ENCODE measurements around the gene ZNF674.

ZNF674 gene

GRCh38 chrX:46575991-46576392, 30.8 kb upstream of the ZNF674 start:
- Histone ChIP-seq H2BK15ac (ENCODE audit: low read length) (no peak overlapping the region), H3K27me3 (ENCODE audit: control insufficient read depth in 3 of 3, insufficient read depth in 3 of 3, low read depth in 1 of 3, low read length in 3 of 3) (peaks cover 0 to 10% (median 3%) of the 10 kb centered on the region in 3 experiments), H2AFZ (ENCODE audit: low read length) (peak overlapping the region; percentile 96), H3K4me1 (ENCODE audit: control insufficient read depth in 2 of 2, insufficient read depth in 1 of 2, low read depth in 1 of 2, low read length in 2 of 2) (peaks cover 0 to 3% of the 10 kb centered on the region in 2 donors), H3K14ac (ENCODE audit: low read length) (no peak overlapping the region), H2BK120ac (ENCODE audit: low read depth, low read length) (no peak overlapping the region), H3K23ac (ENCODE audit: low read depth, low read length, poor library complexity) (no peak overlapping the region), H3K9me3 (replicated peaks in 1 of 2; ENCODE audit: control insufficient read depth in 2 of 2, insufficient read depth in 1 of 2, low read depth in 1 of 2, low read length in 2 of 2) (no peaks in the 10 kb centered on the region), H3K27ac (replicated peaks; ENCODE audit: low read length) (no peak overlapping the region), H3K4me3 (ENCODE audit: low read length in 2 of 2) (peak overlapping the region in 1 of 2 donors; percentile 52), H3K9ac (ENCODE audit: low read depth, low read length, poor library complexity) (no peak overlapping the region), H3K79me1 (ENCODE audit: low read depth, low read length) (peaks cover 4% of the 10 kb centered on the region), H2BK5ac (ENCODE audit: low read length) (no peak overlapping the region), H3K36me3 (replicated peaks in 1 of 2; ENCODE audit: control insufficient read depth in 2 of 2, insufficient read depth in 2 of 2, low read length in 2 of 2) (no peaks in the 10 kb centered on the region), H3K4ac (ENCODE audit: low read length) (no peak overlapping the region), H2AK5ac (ENCODE audit: low read depth, low read length) (no peak overlapping the region), H3K4me2 (ENCODE audit: insufficient read depth, low read length, poor library complexity, severe bottlenecking) (peak overlapping the region; percentile 62), H2BK12ac (ENCODE audit: low read length) (no peak overlapping the region), H4K8ac (ENCODE audit: low read depth, low read length) (no peak overlapping the region), H3K18ac (ENCODE audit: low read length) (no peak overlapping the region), H4K91ac (ENCODE audit: low read depth, low read length, poor library complexity) (no peak overlapping the region)
- no CpG with 5 or more reads among the region's 6 CpGs for WGBS, 2 donors (ENCODE audit: extremely low coverage in 2 of 2, insufficient read length in 2 of 2, insufficient replicate concordance in 1 of 2)
- no peak for DNase-seq (ENCODE audit: low spot score)

DNA sequence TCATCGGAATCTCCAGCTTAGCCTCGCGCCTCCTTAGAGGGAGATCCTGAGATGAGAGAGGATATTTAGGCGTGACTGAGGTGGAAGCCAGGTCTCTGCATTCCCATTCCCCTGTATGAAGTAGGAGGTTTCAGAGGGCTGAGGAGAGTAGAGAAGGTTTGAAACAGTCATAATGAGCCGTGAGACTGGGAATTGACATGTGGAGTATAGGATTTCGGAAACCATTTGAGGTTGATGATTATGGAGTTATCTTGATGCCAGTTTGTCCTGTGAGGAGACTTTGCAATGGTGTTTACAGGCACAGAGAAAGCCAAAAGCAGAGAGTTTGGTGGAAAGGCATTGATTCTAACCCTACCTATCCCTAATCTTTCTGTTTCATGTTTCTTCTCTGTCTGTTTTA, 30.4 kb upstream of the ZNF674 start:
- Histone ChIP-seq H3K4me2 (ENCODE audit: insufficient read depth, low read length, poor library complexity, severe bottlenecking) (peak overlapping the region; percentile 66), H4K8ac (ENCODE audit: low read depth, low read length) (no peak overlapping the region), H2AFZ (ENCODE audit: low read length) (peak overlapping the region; percentile 96), H3K27ac (replicated peaks; ENCODE audit: low read length) (no peak overlapping the region), H3K9me3 (replicated peaks in 1 of 2; ENCODE audit: control insufficient read depth in 2 of 2, insufficient read depth in 1 of 2, low read depth in 1 of 2, low read length in 2 of 2) (no peaks in the 10 kb centered on the region), H3K4me1 (ENCODE audit: control insufficient read depth in 2 of 2, insufficient read depth in 1 of 2, low read depth in 1 of 2, low read length in 2 of 2) (peaks cover 0 to 3% of the 10 kb centered on the region in 2 donors), H4K91ac (ENCODE audit: low read depth, low read length, poor library complexity) (no peak overlapping the region), H2AK5ac (ENCODE audit: low read depth, low read length) (no peak overlapping the region), H3K4me3 (ENCODE audit: low read length in 2 of 2) (peak overlapping the region; percentile 52 to 90), H3K27me3 (ENCODE audit: control insufficient read depth in 3 of 3, insufficient read depth in 3 of 3, low read depth in 1 of 3, low read length in 3 of 3) (peaks cover 0 to 10% (median 3%) of the 10 kb centered on the region in 3 experiments), H2BK5ac (ENCODE audit: low read length) (no peak overlapping the region), H3K36me3 (replicated peaks in 1 of 2; ENCODE audit: control insufficient read depth in 2 of 2, insufficient read depth in 2 of 2, low read length in 2 of 2) (no peaks in the 10 kb centered on the region), H3K18ac (ENCODE audit: low read length) (no peak overlapping the region), H3K9ac (ENCODE audit: low read depth, low read length, poor library complexity) (no peak overlapping the region), H2BK120ac (ENCODE audit: low read depth, low read length) (no peak overlapping the region), H3K23ac (ENCODE audit: low read depth, low read length, poor library complexity) (no peak overlapping the region), H3K14ac (ENCODE audit: low read length) (no peak overlapping the region), H3K4ac (ENCODE audit: low read length) (no peak overlapping the region), H3K79me1 (ENCODE audit: low read depth, low read length) (peaks cover 4% of the 10 kb centered on the region), H2BK15ac (ENCODE audit: low read length) (no peak overlapping the region), H2BK12ac (ENCODE audit: low read length) (no peak overlapping the region)
- DNase-seq (ENCODE audit: low spot score) = no peak
- WGBS, 2 donors (ENCODE audit: extremely low coverage in 2 of 2, insufficient read length in 2 of 2, insufficient replicate concordance in 1 of 2) = no CpG with 5 or more reads among the region's 6 CpGs

GRCh38 chrX:46574774-46575381, 29.7 kb upstream of the ZNF674 start:
- Histone ChIP-seq H3K9ac (ENCODE audit: low read depth, low read length, poor library complexity) (peak overlapping the region; percentile 77), H3K23ac (ENCODE audit: low read depth, low read length, poor library complexity) (no peak overlapping the region), H2BK120ac (ENCODE audit: low read depth, low read length) (no peak overlapping the region), H2AFZ (ENCODE audit: low read length) (peak overlapping the region; percentile 96), H2BK5ac (ENCODE audit: low read length) (no peak overlapping the region), H3K18ac (ENCODE audit: low read length) (peak overlapping the region; percentile 83), H3K27ac (replicated peaks; ENCODE audit: low read length) (no peak overlapping the region), H2BK12ac (ENCODE audit: low read length) (no peak overlapping the region), H3K4ac (ENCODE audit: low read length) (no peak overlapping the region), H4K8ac (ENCODE audit: low read depth, low read length) (no peak overlapping the region), H3K4me1 (ENCODE audit: control insufficient read depth in 2 of 2, insufficient read depth in 1 of 2, low read depth in 1 of 2, low read length in 2 of 2) (peaks cover 0 to 3% of the 10 kb centered on the region in 2 donors), H3K9me3 (replicated peaks in 1 of 2; ENCODE audit: control insufficient read depth in 2 of 2, insufficient read depth in 1 of 2, low read depth in 1 of 2, low read length in 2 of 2) (no peaks in the 10 kb centered on the region), H3K14ac (ENCODE audit: low read length) (peak overlapping the region; percentile 38), H2AK5ac (ENCODE audit: low read depth, low read length) (no peak overlapping the region), H3K4me2 (ENCODE audit: insufficient read depth, low read length, poor library complexity, severe bottlenecking) (peak overlapping the region; percentile 66), H3K27me3 (ENCODE audit: control insufficient read depth in 3 of 3, insufficient read depth in 3 of 3, low read depth in 1 of 3, low read length in 3 of 3) (peaks cover 0 to 10% (median 3%) of the 10 kb centered on the region in 3 experiments), H3K4me3 (ENCODE audit: low read length in 2 of 2) (peak overlapping the region; percentile 52 to 90), H3K36me3 (replicated peaks in 1 of 2; ENCODE audit: control insufficient read depth in 2 of 2, insufficient read depth in 2 of 2, low read length in 2 of 2) (no peaks in the 10 kb centered on the region), H3K79me1 (ENCODE audit: low read depth, low read length) (peaks cover 4% of the 10 kb centered on the region), H2BK15ac (ENCODE audit: low read length) (no peak overlapping the region), H4K91ac (ENCODE audit: low read depth, low read length, poor library complexity) (no peak overlapping the region)
- no CpG with 5 or more reads among the region's 90 CpGs for WGBS, 2 donors (ENCODE audit: extremely low coverage in 2 of 2, insufficient read length in 2 of 2, insufficient replicate concordance in 1 of 2)
- DNase-seq (ENCODE audit: low spot score) = no peak

GRCh38 chrX:46573892-46574773, 28.9 kb upstream of the ZNF674 start:
- H3K4me3 ChIP-seq (ENCODE audit: low read length in 2 of 2) = peak overlapping the region; percentile 52 to 90
- no peak overlapping the region for H3K4ac ChIP-seq (ENCODE audit: low read length)
- H2AK5ac ChIP-seq (ENCODE audit: low read depth, low read length) = no peak overlapping the region
- no peak overlapping the region for H3K27ac ChIP-seq (replicated peaks; ENCODE audit: low read length)
- H3K4me2 ChIP-seq (ENCODE audit: insufficient read depth, low read length, poor library complexity, severe bottlenecking) = peak overlapping the region; percentile 66
- peak overlapping the region; percentile 81 for H3K9ac ChIP-seq (ENCODE audit: low read depth, low read length, poor library complexity)
- H2BK15ac ChIP-seq (ENCODE audit: low read length) = no peak overlapping the region
- H3K18ac ChIP-seq (ENCODE audit: low read length) = peak overlapping the region; percentile 83
- WGBS, 2 donors (ENCODE audit: extremely low coverage in 2 of 2, insufficient read length in 2 of 2, insufficient replicate concordance in 1 of 2) = no CpG with 5 or more reads among the region's 107 CpGs
- no peak overlapping the region for H4K91ac ChIP-seq (ENCODE audit: low read depth, low read length, poor library complexity)
- H2AFZ ChIP-seq (ENCODE audit: low read length) = peak overlapping the region; percentile 96
- peaks cover 0 to 10% (median 3%) of the 10 kb centered on the region in 3 experiments for H3K27me3 ChIP-seq (ENCODE audit: control insufficient read depth in 3 of 3, insufficient read depth in 3 of 3, low read depth in 1 of 3, low read length in 3 of 3)
- H2BK5ac ChIP-seq (ENCODE audit: low read length) = no peak overlapping the region
- H3K36me3 ChIP-seq (replicated peaks in 1 of 2; ENCODE audit: control insufficient read depth in 2 of 2, insufficient read depth in 2 of 2, low read length in 2 of 2) = no peaks in the 10 kb centered on the region
- peak; percentile 32 for DNase-seq (ENCODE audit: low spot score)
- peak overlapping the region; percentile 38 for H3K14ac ChIP-seq (ENCODE audit: low read length)
- H3K23ac ChIP-seq (ENCODE audit: low read depth, low read length, poor library complexity) = peak overlapping the region; percentile 31
- H3K9me3 ChIP-seq (replicated peaks in 1 of 2; ENCODE audit: control insufficient read depth in 2 of 2, insufficient read depth in 1 of 2, low read depth in 1 of 2, low read length in 2 of 2) = no peaks in the 10 kb centered on the region
- peaks cover 4% of the 10 kb centered on the region for H3K79me1 ChIP-seq (ENCODE audit: low read depth, low read length)
- H4K8ac ChIP-seq (ENCODE audit: low read depth, low read length) = no peak overlapping the region
- no peak overlapping the region for H2BK120ac ChIP-seq (ENCODE audit: low read depth, low read length)
- peaks cover 0 to 3% of the 10 kb centered on the region in 2 donors for H3K4me1 ChIP-seq (ENCODE audit: control insufficient read depth in 2 of 2, insufficient read depth in 1 of 2, low read depth in 1 of 2, low read length in 2 of 2)
- no peak overlapping the region for H2BK12ac ChIP-seq (ENCODE audit: low read length)
